LNCaP clone FGC (cell line): Measurements from ENCODE around the gene GRM4.

Experiments used
- DNase-seq: peaks from one replicate; pipeline ENCODE4 v3.0.0-alpha.2; 2011; ENCODE audit warnings: low read depth
- H3K4me3 ChIP-seq: 2 replicates; pipeline ENCODE4 v1.5.1; 2011; ENCODE audit warnings: mild to moderate bottlenecking, low read depth, low read length, control low read depth
- CTCF ChIP-seq: IDR thresholded peaks from 2 replicates; pipeline ENCODE4 v1.5.1; 2012; ENCODE audit warnings: mild to moderate bottlenecking; ENCODE audit not compliant: control insufficient read depth, insufficient read depth; ENCODE audit errors: extremely low read depth

GRM4 gene

DNA sequence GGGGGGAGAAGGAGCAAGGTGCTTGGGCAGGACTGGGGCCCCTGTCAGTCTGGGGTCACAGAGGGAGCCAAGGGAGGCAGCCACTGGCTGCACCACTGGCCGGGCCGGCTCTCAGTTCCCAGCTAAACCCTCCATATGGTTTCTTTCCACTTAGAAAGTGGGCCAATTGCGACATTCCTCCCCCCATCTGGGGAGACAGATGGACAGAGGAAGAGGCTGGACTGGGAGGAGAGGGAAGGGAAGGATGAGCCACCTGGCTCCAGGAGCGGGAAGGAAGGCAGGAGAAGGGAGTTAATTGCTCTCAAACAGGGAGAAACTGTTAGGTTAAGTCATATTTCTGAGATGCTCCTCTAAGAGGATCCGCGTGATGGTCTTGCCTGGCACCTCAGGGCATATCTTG, 82.2 kb downstream of the GRM4 start:
- no peak overlapping the region for H3K4me3 ChIP-seq
- TF ChIP-seq CTCF = no peak
- DNase-seq = no peak

GRCh38 chr6:34062815-34063214, 83.1 kb downstream of the GRM4 start:
- DNase-seq = no peak
- no peak for TF ChIP-seq CTCF

DNA sequence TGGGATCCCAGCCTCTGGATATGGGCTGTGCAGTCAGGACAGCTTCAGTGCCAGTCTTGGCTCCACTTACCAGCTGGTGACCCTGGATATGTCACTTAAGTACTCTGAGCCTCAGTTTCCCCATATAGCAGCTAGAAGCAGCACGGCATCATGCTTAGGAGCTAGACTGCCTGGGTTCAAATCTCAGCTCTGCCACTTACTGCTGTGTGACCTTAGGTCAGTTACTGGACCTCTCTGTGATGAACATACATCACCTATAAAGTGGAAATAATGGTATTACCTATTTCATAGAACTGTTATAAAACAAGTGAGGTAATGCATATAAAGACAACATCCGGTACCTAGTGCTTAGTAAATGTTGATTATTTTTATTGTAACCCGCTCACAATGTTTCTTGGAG, 83.7 kb downstream of the GRM4 start:
- no peak for TF ChIP-seq CTCF
- no peak overlapping the region for H3K4me3 ChIP-seq
- no peak for DNase-seq

More at GRCh38 chr6:34062815-34063214, 83.1 kb downstream of the GRM4 start:
- no peak overlapping the region for H3K4me3 ChIP-seq

GRCh38 chr6:34061348-34061747, 84.5 kb downstream of the GRM4 start:
- H3K4me3 ChIP-seq = no peak overlapping the region
- TF ChIP-seq CTCF = no peak
- DNase-seq = no peak

DNA sequence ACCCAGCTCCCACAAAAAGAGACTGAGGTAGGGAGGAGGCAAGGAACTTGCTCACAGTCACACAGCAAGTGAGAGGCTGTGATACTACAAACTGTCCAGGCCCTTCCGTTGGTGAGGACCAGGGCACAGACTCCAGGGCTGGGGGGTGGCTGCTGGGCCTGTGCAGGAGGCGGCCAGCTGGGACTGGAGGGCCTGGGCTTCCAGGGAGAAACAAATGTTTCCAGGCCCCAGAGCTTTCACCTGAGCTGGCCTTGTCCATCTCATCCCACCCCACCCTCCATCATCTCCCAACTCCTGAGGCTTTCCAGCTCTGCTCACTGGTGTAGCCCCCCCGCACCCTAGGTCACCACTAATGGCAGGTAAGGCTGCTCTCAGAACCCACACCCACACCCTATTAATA, 86.0 kb downstream of the GRM4 start:
- no peak for TF ChIP-seq CTCF
- H3K4me3 ChIP-seq = no peak overlapping the region
- no peak for DNase-seq

DNA sequence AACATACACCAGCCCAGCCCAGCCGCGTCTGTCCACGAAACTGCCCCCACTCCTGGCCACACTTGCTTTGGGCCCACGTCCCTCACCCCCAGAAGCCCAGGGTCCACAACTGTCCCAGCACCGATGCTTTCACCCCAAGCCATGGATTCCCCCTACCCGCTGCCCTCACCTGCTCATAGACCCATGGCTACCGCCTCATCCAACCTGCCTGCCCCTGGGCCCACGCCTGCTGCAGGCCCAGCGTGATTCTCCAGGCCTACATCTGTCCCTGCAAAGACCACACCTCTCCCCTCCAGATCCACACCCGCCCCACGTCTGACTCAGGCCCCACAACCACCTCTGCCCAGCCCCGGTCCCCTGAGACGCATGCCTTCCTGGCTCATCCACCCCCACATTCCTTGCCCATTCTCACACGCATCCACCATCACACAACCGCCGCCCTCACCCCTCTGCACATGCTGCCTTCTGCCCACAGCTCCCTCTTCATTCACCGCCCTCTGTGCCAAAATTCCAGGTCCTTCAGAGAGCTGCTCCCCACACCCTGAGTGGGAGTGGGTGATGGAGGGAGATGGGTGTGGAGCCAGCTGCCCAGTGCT, 86.7 kb downstream of the GRM4 start:
- no peak for TF ChIP-seq CTCF
- no peak for DNase-seq
- no peak overlapping the region for H3K4me3 ChIP-seq

GRCh38 chr6:34057790-34058189, 88.1 kb downstream of the GRM4 start:
- no peak for TF ChIP-seq CTCF
- no peak overlapping the region for H3K4me3 ChIP-seq
- DNase-seq = no peak
